SK-N-SH treated with all-trans-retinoic acid at 6 μM for 48 hours (cell line): ENCODE measurements around the gene GPRIN1.

Source experiments
- ARNTL ChIP-seq: fragments of 450-650 bp; formaldehyde crosslinking; IDR thresholded peaks from 2 replicates; pipeline ENCODE4 v1.5.0; 2020; ENCODE audit warnings: low read depth, mild to moderate bottlenecking, moderate library complexity, borderline replicate concordance
- CSDC2 ChIP-seq: fragments of 250-450 bp; sonication (Bioruptor Pico); IDR thresholded peaks from 2 replicates; pipeline ENCODE4 v1.5.0; 2020; ENCODE audit warnings: mild to moderate bottlenecking, moderate library complexity
- ESRRG ChIP-seq: fragments of 250-450 bp; sonication (Bioruptor Pico); IDR thresholded peaks from 2 replicates; pipeline ENCODE4 v1.6.1; 2021; ENCODE audit warnings: mild to moderate bottlenecking
- ISL1 ChIP-seq: fragments of 250-450 bp; sonication (Bioruptor Pico); IDR thresholded peaks from 2 replicates; pipeline ENCODE4 v2.1.2; 2022; ENCODE audit warnings: mild to moderate bottlenecking, moderate library complexity
- OSR1 ChIP-seq: fragments of 250-450 bp; sonication (Bioruptor Pico); IDR thresholded peaks from 2 replicates; pipeline ENCODE4 v1.8.0; 2022; ENCODE audit warnings: moderate library complexity, mild to moderate bottlenecking, inconsistent platforms
- RARB ChIP-seq: fragments of 250-450 bp; sonication (Bioruptor Pico); IDR thresholded peaks from 2 replicates; pipeline ENCODE4 v1.8.0; 2021; ENCODE audit warnings: mild to moderate bottlenecking, moderate library complexity
- SNAI2 ChIP-seq: fragments of 250-450 bp; sonication (Bioruptor Pico); IDR thresholded peaks from 2 replicates; pipeline ENCODE4 v1.5.0; 2020; ENCODE audit warnings: mild to moderate bottlenecking, moderate library complexity
- ZFP3 ChIP-seq: fragments of 250-450 bp; sonication (Bioruptor Pico); IDR thresholded peaks from 2 replicates; pipeline ENCODE4 v1.5.0; 2020; ENCODE audit warnings: mild to moderate bottlenecking, moderate library complexity
- ZFP30 ChIP-seq: fragments of 450-650 bp; formaldehyde crosslinking; IDR thresholded peaks from 2 replicates; pipeline ENCODE4 v1.5.0; 2022; ENCODE audit warnings: mild to moderate bottlenecking, moderate library complexity
- ZNF565 ChIP-seq: fragments of 450-650 bp; formaldehyde crosslinking; conservative IDR thresholded peaks from 2 replicates; pipeline ENCODE4 v1.5.0; 2020; ENCODE audit warnings: low read depth, mild to moderate bottlenecking, moderate library complexity
- ZNF70 ChIP-seq: fragments of 450-650 bp; formaldehyde crosslinking; IDR thresholded peaks from 2 replicates; pipeline ENCODE4 v1.5.0; 2020; ENCODE audit warnings: mild to moderate bottlenecking, moderate library complexity
- ZNF8 ChIP-seq: fragments of 450-650 bp; formaldehyde crosslinking; IDR thresholded peaks from 2 replicates; pipeline ENCODE4 v1.5.0; 2020; ENCODE audit warnings: mild to moderate bottlenecking, moderate library complexity
- TF ChIP-seq, protein P1 (sequence below): fragments of 250-450 bp; sonication (Bioruptor Pico); IDR thresholded peaks from 2 replicates; pipeline ENCODE4 v1.8.0; 2020; ENCODE audit warnings: mild to moderate bottlenecking, moderate library complexity, borderline replicate concordance
- TF ChIP-seq, protein P2 (sequence below): fragments of 250-450 bp; sonication (Bioruptor Pico); IDR thresholded peaks from 2 replicates; pipeline ENCODE4 v1.8.0; 2021; ENCODE audit warnings: low read depth, mild to moderate bottlenecking, moderate library complexity, borderline replicate concordance

DNA sequence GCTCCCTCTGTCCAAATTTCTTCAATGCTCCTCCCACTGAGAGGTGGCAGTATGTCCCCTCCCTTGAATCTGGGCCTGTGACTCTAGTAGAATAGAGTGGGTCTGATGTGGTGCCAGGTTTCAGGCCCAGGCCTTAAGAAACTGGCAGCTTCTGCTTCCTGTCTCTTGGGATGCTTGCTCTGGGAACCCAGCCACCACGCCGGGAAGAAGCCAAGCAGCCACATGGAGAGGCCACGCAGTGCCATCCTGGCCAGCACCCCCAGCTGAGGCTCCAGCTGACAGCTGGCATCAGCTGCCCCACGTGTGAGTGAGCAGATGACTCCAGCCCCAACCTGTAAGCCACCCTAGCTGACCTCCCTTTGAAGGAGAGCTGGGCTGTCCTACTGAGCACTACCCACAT, 30.0 kb upstream of the GPRIN1 start:
- TF ChIP-seq, protein P1, sequence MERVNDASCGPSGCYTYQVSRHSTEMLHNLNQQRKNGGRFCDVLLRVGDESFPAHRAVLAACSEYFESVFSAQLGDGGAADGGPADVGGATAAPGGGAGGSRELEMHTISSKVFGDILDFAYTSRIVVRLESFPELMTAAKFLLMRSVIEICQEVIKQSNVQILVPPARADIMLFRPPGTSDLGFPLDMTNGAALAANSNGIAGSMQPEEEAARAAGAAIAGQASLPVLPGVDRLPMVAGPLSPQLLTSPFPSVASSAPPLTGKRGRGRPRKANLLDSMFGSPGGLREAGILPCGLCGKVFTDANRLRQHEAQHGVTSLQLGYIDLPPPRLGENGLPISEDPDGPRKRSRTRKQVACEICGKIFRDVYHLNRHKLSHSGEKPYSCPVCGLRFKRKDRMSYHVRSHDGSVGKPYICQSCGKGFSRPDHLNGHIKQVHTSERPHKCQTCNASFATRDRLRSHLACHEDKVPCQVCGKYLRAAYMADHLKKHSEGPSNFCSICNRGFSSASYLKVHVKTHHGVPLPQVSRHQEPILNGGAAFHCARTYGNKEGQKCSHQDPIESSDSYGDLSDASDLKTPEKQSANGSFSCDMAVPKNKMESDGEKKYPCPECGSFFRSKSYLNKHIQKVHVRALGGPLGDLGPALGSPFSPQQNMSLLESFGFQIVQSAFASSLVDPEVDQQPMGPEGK (CRISPR knock-in tag) = no peak
- TF ChIP-seq ZFP3 (CRISPR knock-in tag) (no peak), ZFP30 (CRISPR knock-in tag) (no peak), ZNF70 (CRISPR knock-in tag) (no peak), SNAI2 (CRISPR knock-in tag) (no peak), ZNF8 (no peak), ARNTL (CRISPR knock-in tag) (no peak), OSR1 (no peak), CSDC2 (CRISPR knock-in tag) (no peak), ISL1 (no peak), RARB (CRISPR knock-in tag) (no peak), ZNF565 (CRISPR knock-in tag) (no peak), ESRRG (CRISPR knock-in tag) (no peak)
- TF ChIP-seq, protein P2, sequence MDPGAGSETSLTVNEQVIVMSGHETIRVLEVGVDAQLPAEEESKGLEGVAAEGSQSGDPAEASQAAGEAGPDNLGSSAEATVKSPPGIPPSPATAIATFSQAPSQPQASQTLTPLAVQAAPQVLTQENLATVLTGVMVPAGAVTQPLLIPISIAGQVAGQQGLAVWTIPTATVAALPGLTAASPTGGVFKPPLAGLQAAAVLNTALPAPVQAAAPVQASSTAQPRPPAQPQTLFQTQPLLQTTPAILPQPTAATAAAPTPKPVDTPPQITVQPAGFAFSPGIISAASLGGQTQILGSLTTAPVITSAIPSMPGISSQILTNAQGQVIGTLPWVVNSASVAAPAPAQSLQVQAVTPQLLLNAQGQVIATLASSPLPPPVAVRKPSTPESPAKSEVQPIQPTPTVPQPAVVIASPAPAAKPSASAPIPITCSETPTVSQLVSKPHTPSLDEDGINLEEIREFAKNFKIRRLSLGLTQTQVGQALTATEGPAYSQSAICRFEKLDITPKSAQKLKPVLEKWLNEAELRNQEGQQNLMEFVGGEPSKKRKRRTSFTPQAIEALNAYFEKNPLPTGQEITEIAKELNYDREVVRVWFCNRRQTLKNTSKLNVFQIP (CRISPR knock-in tag) = no peak
